ENCODE measurements around the gene NEUROD2.

NEUROD2 gene

GRCh38 chr17:39612935-39613464, 5.3 kb upstream of the NEUROD2 start:
- TF ChIP-seq FOXP2 (optimal IDR thresholded peaks at IDR 0.05; ENCODE audit: borderline replicate concordance, extremely low read depth, extremely low read length, insufficient read depth) (no peak), SIN3A (IDR thresholded peaks at IDR 0.05; ENCODE audit: borderline replicate concordance, insufficient read depth, low read length) (no peak), TAF1 (IDR thresholded peaks at IDR 0.05; ENCODE audit: borderline replicate concordance, insufficient read depth, low read length) (no peak), POLR2AphosphoS5 (IDR thresholded peaks at IDR 0.05; ENCODE audit: low read depth, low read length) (no peak)
- TF ChIP-seq, protein P1, sequence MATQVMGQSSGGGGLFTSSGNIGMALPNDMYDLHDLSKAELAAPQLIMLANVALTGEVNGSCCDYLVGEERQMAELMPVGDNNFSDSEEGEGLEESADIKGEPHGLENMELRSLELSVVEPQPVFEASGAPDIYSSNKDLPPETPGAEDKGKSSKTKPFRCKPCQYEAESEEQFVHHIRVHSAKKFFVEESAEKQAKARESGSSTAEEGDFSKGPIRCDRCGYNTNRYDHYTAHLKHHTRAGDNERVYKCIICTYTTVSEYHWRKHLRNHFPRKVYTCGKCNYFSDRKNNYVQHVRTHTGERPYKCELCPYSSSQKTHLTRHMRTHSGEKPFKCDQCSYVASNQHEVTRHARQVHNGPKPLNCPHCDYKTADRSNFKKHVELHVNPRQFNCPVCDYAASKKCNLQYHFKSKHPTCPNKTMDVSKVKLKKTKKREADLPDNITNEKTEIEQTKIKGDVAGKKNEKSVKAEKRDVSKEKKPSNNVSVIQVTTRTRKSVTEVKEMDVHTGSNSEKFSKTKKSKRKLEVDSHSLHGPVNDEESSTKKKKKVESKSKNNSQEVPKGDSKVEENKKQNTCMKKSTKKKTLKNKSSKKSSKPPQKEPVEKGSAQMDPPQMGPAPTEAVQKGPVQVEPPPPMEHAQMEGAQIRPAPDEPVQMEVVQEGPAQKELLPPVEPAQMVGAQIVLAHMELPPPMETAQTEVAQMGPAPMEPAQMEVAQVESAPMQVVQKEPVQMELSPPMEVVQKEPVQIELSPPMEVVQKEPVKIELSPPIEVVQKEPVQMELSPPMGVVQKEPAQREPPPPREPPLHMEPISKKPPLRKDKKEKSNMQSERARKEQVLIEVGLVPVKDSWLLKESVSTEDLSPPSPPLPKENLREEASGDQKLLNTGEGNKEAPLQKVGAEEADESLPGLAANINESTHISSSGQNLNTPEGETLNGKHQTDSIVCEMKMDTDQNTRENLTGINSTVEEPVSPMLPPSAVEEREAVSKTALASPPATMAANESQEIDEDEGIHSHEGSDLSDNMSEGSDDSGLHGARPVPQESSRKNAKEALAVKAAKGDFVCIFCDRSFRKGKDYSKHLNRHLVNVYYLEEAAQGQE (IDR thresholded peaks at IDR 0.05; ENCODE audit: insufficient read depth in 1 of 2, low read depth in 2 of 2, low read length in 2 of 2), result no peak

GRCh38 chr17:39612291-39612894, 4.7 kb upstream of the NEUROD2 start:
- no peak for TF ChIP-seq POLR2AphosphoS5 (IDR thresholded peaks at IDR 0.05; ENCODE audit: low read depth, low read length)
- no peak for TF ChIP-seq TAF1 (IDR thresholded peaks at IDR 0.05; ENCODE audit: borderline replicate concordance, insufficient read depth, low read length)
- no peak for TF ChIP-seq SIN3A (IDR thresholded peaks at IDR 0.05; ENCODE audit: borderline replicate concordance, insufficient read depth, low read length)
- no peak for TF ChIP-seq FOXP2 (optimal IDR thresholded peaks at IDR 0.05; ENCODE audit: borderline replicate concordance, extremely low read depth, extremely low read length, insufficient read depth)
- TF ChIP-seq, protein P1 (IDR thresholded peaks at IDR 0.05; ENCODE audit: insufficient read depth in 1 of 2, low read depth in 2 of 2, low read length in 2 of 2), result no peak

DNA sequence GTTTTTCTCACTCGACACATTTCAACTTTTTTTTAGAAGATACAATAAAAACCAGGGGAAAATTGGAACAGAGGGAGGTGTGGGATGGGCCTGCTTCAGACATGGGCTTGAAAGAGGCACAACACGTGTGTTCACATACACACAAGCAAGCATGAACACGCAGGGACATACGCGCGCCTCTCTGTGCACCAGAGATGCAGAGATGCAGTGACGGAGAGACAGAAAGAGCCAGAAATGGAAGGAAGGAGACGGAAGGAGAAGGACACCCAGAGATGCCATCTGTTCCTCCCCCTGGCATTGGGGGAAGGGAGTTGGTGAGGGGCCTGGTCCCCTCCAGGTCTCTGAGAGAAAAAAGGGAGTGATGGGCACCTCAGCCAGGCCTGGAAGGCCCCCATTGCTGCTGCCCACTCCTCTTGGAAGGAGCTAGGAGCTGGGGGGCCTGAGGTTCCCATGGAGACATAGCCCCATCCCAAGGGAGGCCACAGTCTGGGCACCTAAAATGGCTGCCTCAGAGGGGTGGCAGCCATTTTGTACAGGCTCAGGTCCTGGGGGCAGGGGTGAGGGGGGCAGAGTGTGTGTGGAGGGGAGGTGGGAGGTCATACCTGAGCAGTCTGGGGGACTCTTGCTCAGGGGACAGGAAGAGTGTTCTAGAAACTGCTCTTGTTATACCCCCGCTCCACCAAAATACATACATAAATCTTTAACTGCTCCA, 3.8 kb upstream of the NEUROD2 start:
- TF ChIP-seq TAF1 (IDR thresholded peaks at IDR 0.05; ENCODE audit: borderline replicate concordance, insufficient read depth, low read length), result no peak
- no peak for TF ChIP-seq POLR2AphosphoS5 (IDR thresholded peaks at IDR 0.05; ENCODE audit: low read depth, low read length)
- no peak for TF ChIP-seq FOXP2 (optimal IDR thresholded peaks at IDR 0.05; ENCODE audit: borderline replicate concordance, extremely low read depth, extremely low read length, insufficient read depth)
- TF ChIP-seq, protein P1 (IDR thresholded peaks at IDR 0.05; ENCODE audit: insufficient read depth in 1 of 2, low read depth in 2 of 2, low read length in 2 of 2), result no peak
- no peak for TF ChIP-seq SIN3A (IDR thresholded peaks at IDR 0.05; ENCODE audit: borderline replicate concordance, insufficient read depth, low read length)

DNA sequence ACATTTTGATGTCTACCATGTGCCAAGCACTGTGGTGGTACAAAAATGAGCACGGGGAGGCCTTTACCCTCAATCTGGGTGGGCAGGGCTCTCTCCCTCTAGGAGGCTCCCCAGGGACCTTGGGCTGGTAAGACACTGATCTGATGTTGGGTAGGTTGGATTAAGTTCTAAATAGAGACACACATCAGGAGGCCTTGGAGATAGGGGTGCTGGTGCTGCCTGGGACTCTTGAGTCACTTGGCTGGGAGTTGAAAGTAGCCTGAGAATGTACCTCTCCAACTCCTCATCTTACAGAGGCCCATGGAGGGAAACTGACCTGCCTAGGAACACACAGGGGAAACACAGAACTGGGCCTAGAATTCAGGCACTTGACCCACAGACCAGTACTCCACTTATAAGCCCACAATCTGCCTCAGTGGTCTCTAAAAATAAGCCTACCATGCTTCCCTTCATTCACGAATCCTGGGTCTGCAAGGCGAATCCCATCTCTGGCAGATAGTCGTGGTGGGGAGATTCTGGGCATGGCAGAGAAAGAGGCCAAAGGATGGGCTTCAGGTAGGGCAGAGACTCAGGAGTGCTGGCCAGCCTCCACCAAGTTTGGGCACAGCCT, 1.8 kb upstream of the NEUROD2 start:
- TF ChIP-seq POLR2AphosphoS5 (IDR thresholded peaks at IDR 0.05; ENCODE audit: low read depth, low read length) (no peak), TAF1 (IDR thresholded peaks at IDR 0.05; ENCODE audit: borderline replicate concordance, insufficient read depth, low read length) (no peak), SIN3A (IDR thresholded peaks at IDR 0.05; ENCODE audit: borderline replicate concordance, insufficient read depth, low read length) (no peak)
- TF ChIP-seq, protein P1 (IDR thresholded peaks at IDR 0.05; ENCODE audit: insufficient read depth in 1 of 2, low read depth in 2 of 2, low read length in 2 of 2), result no peak

Measured in PFSK-1 (cell line).